GM12878 (cell line): ENCODE results near the gene DDX27. TPM values are rescaled to one million over a fixed set of nuclear protein-coding genes. Genes with fewer than 3 reads are reported as not detected.
A peak's percentile ranks its signal among the peaks of the same experiment; 100 is the strongest.

Experiments used
- ATAC-seq: fragments of 200-7000 bp; cut with Tn5 transposase; 3 replicates; pipeline ENCODE4 v1.9.1; 2020; ENCODE audit warnings: mild to moderate bottlenecking, moderate library complexity
- BruUV-seq: library from RNA; stranded (reverse); fragments of 400-500 nt; replicated peaks from 2 replicates; lab custom pipeline; 2021; lab: Mats Ljungman, UMichigan
- CTCF ChIA-PET: fragments of 300-600 bp; sonication (Branson Sonifier 250); formaldehyde crosslinking; extraction: SDS; loops from one replicate; lab custom pipeline; 2021; ENCODE audit warnings: inconsistent platforms; lab: Yijun Ruan, JAX
- POLR2A ChIA-PET: fragments of 350-600 bp; formaldehyde crosslinking; extraction: SDS; loops from one replicate; lab custom pipeline; 2021; ENCODE audit warnings: inconsistent platforms; lab: Charles Lee
- RAD21 ChIA-PET: fragments of 300-600 bp; sonication (Branson Sonifier 250); formaldehyde crosslinking; loops from one replicate; lab custom pipeline; 2023; ENCODE audit warnings: antibody characterized with exemption; ENCODE audit not compliant: unreplicated experiment; lab: Charles Lee
- SMC1A ChIA-PET: fragments of 300-600 bp; sonication (Branson Sonifier 250); formaldehyde crosslinking; loops from one replicate; lab custom pipeline; 2023; ENCODE audit not compliant: unreplicated experiment, uncharacterized antibody; lab: Charles Lee
- DNase-seq: peaks from one replicate; pipeline ENCODE4 v3.0.0-alpha.2; 2011; ENCODE audit warnings: low read depth, low spot score
- FAIRE-seq: peaks from 3 replicates; lab custom pipeline; 2011; peaks lifted over from hg19 to GRCh38; lab: Jason Lieb, UNC
- H2AFZ ChIP-seq: 2 replicates; pipeline ENCODE4 v1.6.0; 2011; ENCODE audit warnings: low read depth, low read length, control low read depth; ENCODE audit not compliant: control insufficient read depth
- H3K27ac ChIP-seq: 2 replicates; pipeline ENCODE4 v1.5.1; 2011; ENCODE audit warnings: control low read depth; ENCODE audit not compliant: control insufficient read depth, insufficient read depth
- H3K27me3 ChIP-seq, 2 experiments: replicated peaks in 1 of 2; 2 replicates each; pipeline versions ENCODE4 v1.6.0 to v1.6.1; 2011; ENCODE audit warnings: low read length in 1 of 2; ENCODE audit not compliant: control insufficient read depth in 2 of 2, insufficient read depth in 2 of 2
- H3K36me3 ChIP-seq, 2 experiments: 2 replicates each; pipeline ENCODE4 v1.5.1; 2011; ENCODE audit warnings: low read length in 1 of 2; ENCODE audit not compliant: control insufficient read depth in 2 of 2, insufficient read depth in 2 of 2
- H3K4me1 ChIP-seq: 2 replicates; pipeline ENCODE4 v1.6.1; 2011; ENCODE audit warnings: mild to moderate bottlenecking, low read length, moderate library complexity, mixed read lengths; ENCODE audit not compliant: control insufficient read depth, insufficient read depth
- H3K4me2 ChIP-seq: 2 replicates; pipeline ENCODE4 v1.6.0; 2011; ENCODE audit warnings: control low read depth; ENCODE audit not compliant: control insufficient read depth, insufficient read depth
- H3K4me3 ChIP-seq: fragments of 200-600 bp; sonication (generic); 2 replicates; pipeline ENCODE4 v1.5.1; 2016
- H3K79me2 ChIP-seq: 2 replicates; pipeline ENCODE4 v1.6.0; 2011; ENCODE audit warnings: low read length; ENCODE audit not compliant: control insufficient read depth, insufficient read depth
- H3K9ac ChIP-seq: 2 replicates; pipeline ENCODE4 v1.8.0; 2011; ENCODE audit warnings: low read length, control low read depth, mixed read lengths; ENCODE audit not compliant: control insufficient read depth, insufficient read depth
- H3K9me3 ChIP-seq: replicated peaks from 3 replicates; pipeline ENCODE4 v1.5.1; 2011; ENCODE audit warnings: mild to moderate bottlenecking, low read length; ENCODE audit not compliant: control insufficient read depth, insufficient read depth
- H4K20me1 ChIP-seq: 2 replicates; pipeline ENCODE4 v1.6.0; 2011; ENCODE audit not compliant: control insufficient read depth, insufficient read depth
- BACH1 ChIP-seq: fragments of 450-650 bp; IDR thresholded peaks from 2 replicates; pipeline ENCODE4 v1.6.1; 2017; ENCODE audit warnings: mild to moderate bottlenecking, borderline replicate concordance
- BMI1 ChIP-seq: fragments of 450-650 bp; IDR thresholded peaks from 2 replicates; pipeline ENCODE4 v1.6.1; 2016; ENCODE audit warnings: mild to moderate bottlenecking, moderate library complexity, borderline replicate concordance
- FOXM1 ChIP-seq: IDR thresholded peaks from 2 replicates; pipeline ENCODE4 v1.6.1; 2012; ENCODE audit warnings: low read depth, mild to moderate bottlenecking, inconsistent platforms, low read length, moderate library complexity
- HCFC1 ChIP-seq: fragments of 150-350 bp; IDR thresholded peaks from 2 replicates; pipeline ENCODE4 v1.6.1; 2014; ENCODE audit warnings: low read length
- LARP7 ChIP-seq: fragments of 450-650 bp; IDR thresholded peaks from 2 replicates; pipeline ENCODE4 v1.6.1; 2017; ENCODE audit warnings: mild to moderate bottlenecking
- RFX5 ChIP-seq: IDR thresholded peaks from 2 replicates; pipeline ENCODE4 v1.6.1; 2011; ENCODE audit warnings: low read depth, low read length, improper control_type of control experiment
- RUNX3 ChIP-seq: IDR thresholded peaks from 2 replicates; pipeline ENCODE4 v1.6.1; 2012; ENCODE audit warnings: low read length, inconsistent platforms
- WGBS: methylation state at CpG from one replicate; pipeline ENCODE4 v1.1.6; 2016; ENCODE audit warnings: low lambda C conversion rate; ENCODE audit not compliant: insufficient replicate concordance, insufficient coverage; ENCODE audit errors: missing lambda C conversion rate; 5-methylcytosine and 5-hydroxymethylcytosine counted together
- in situ Hi-C: fragments of 300-500 bp; cut with MboI; formaldehyde crosslinking; loops from 9 replicates; pipeline ENCODE4 v1.14.3; 2018; ENCODE audit warnings: mixed read lengths
- intact Hi-C: fragments of 100-400 bp; cut with micrococcal nuclease; formaldehyde crosslinking; loops from one replicate; pipeline ENCODE4 v1.14.2; 2022; ENCODE audit not compliant: unreplicated experiment
- polyA plus RNA-seq, 11 experiments: library from polyadenylated mRNA; depleted of rRNA in 4 of 11; unstranded in 6 of 11; stranded (reverse) in 5 of 11; fragments of >200 nt; fragmentation: Nextera tagmentation in 4 of 11; fragmentation: Illumina TruSeq in 1 of 11; extraction: Ambion mirVana in 4 of 11; extraction: Trizol in 1 of 11; gene quantifications; 1 replicate in 1 of 11; 2 replicates in 10 of 11; pipeline versions ENCODE4 v1.2.1 to v1.2.3, GENCODE V29; 2011 to 2016; ENCODE audit warnings: inconsistent platforms in 2 of 11, missing spikeins in 2 of 11, low read depth in 1 of 11
- total RNA-seq, 4 experiments: library from RNA; depleted of rRNA in 3 of 4; stranded (reverse); fragments of >200 nt in 3 of 4; fragmentation: Illumina TruSeq in 1 of 4; extraction: Trizol in 1 of 4; gene quantifications; 2 replicates each; pipeline versions ENCODE4 v1.2.1 to v1.2.3, GENCODE V29; 2013 to 2021
- TF ChIP-seq, protein P1 (sequence below): fragments of 450-650 bp; IDR thresholded peaks from 2 replicates; pipeline ENCODE4 v1.6.1; 2017; ENCODE audit warnings: mild to moderate bottlenecking, moderate library complexity

DDX27 gene
- total and polyA plus RNA-seq, 10 of the 15 experiments (the other 5 are each of a cell fraction or from before 2014, with no cell fraction given), result 19.8 to 78.8 (median 54.9) TPM

DNA sequence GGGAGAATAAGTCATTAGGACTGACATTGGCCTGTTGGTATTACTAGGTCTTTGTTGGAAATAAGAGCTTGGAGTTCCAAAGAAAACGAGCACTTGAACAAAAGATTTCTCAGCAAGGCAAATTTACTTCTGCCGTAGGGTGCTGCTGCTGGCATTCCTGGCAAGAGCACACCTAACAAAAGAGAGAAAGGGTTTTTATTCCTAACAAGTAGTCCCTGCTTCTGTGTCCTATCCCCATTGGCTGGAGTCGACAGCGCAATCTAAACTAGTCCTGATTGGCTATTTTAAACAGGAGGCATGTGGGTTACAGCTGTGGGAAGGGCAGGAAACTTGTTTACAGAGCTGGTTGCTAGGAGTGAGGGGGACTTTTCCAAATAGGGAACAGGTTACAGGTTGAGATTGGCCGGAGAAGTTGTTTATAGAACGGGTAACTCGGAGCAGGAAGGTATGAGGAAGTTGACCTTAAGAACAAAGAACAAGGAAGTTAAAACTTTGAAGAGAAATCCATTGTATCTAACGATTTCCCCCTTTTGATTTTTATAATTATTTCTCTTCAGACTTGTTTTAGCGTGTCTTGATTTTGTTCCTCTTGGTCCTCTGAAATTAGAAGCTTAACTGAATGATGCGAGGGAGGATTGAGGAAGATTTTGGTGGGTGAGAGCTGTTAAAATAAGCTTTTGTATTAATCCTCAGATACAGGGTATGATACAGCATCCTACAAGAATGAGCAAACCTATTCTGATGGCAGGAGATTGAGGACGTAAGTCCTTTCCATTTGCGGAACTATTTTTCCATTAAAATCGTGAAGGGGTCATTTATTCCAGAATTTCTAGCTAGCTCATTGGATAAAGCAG lies 62.1 kb downstream of the DDX27 start (continued):
- no peak for TF ChIP-seq LARP7
- TF ChIP-seq RUNX3, result no peak
- peak; percentile 29; the same call in 1 of the 2 replicates for TF ChIP-seq HCFC1

DNA sequence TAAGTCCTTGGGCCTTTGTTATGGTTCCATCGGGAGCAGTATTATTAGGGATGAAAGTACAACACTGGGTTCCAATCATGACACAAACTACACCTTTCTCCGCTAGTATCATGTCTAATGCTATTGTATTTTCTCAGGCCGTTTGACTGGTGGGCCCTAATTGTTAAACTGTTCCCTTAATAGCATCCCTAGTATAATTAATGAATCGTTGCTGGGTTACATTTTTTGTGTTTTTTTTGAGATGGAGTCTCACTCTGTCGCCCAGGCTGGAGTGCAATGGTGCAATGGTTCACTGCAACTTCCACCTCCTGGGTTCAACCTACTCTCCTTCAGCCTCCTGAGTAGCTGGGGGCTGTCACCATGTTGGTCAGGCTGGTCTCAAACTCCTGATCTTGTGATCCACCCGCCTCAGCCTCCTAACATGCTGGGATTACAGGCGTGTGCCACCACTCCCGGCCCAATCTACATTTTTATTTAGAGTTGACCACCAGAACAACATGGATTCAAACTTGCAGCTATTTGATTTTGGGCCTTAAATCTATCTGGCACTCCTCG lies 62.8 kb downstream of the DDX27 start:
- in situ Hi-C loops (no loop called here), intact Hi-C loops (no loop called here)
- TF ChIP-seq FOXM1, result 0 out of 2 replicates have a peak, but pooled peaks have one; percentile 6
- no peak for TF ChIP-seq RFX5
- 0 out of 2 replicates have a peak, but pooled peaks have one; percentile 5 for TF ChIP-seq BACH1
- TF ChIP-seq BMI1, result no peak
- TF ChIP-seq, protein P1, sequence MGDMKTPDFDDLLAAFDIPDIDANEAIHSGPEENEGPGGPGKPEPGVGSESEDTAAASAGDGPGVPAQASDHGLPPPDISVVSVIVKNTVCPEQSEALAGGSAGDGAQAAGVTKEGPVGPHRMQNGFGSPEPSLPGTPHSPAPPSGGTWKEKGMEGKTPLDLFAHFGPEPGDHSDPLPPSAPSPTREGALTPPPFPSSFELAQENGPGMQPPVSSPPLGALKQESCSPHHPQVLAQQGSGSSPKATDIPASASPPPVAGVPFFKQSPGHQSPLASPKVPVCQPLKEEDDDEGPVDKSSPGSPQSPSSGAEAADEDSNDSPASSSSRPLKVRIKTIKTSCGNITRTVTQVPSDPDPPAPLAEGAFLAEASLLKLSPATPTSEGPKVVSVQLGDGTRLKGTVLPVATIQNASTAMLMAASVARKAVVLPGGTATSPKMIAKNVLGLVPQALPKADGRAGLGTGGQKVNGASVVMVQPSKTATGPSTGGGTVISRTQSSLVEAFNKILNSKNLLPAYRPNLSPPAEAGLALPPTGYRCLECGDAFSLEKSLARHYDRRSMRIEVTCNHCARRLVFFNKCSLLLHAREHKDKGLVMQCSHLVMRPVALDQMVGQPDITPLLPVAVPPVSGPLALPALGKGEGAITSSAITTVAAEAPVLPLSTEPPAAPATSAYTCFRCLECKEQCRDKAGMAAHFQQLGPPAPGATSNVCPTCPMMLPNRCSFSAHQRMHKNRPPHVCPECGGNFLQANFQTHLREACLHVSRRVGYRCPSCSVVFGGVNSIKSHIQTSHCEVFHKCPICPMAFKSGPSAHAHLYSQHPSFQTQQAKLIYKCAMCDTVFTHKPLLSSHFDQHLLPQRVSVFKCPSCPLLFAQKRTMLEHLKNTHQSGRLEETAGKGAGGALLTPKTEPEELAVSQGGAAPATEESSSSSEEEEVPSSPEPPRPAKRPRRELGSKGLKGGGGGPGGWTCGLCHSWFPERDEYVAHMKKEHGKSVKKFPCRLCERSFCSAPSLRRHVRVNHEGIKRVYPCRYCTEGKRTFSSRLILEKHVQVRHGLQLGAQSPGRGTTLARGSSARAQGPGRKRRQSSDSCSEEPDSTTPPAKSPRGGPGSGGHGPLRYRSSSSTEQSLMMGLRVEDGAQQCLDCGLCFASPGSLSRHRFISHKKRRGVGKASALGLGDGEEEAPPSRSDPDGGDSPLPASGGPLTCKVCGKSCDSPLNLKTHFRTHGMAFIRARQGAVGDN, result no peak
- ChIA-PET POLR2A (interaction anchor here (0.6 to 4.0 kb wide), 14 partner anchors 8 to 1252 kb away, joined by 3 to 25 read pairs (median 4); partner anchors contain the start of genes DDX27 and SLC9A8), RAD21 (interaction anchor here (0.9 to 1.4 kb wide), 5 partner anchors 15 to 232 kb away, joined by 3 to 6 read pairs (median 3); no protein-coding TSS in a partner anchor), SMC1A (interaction anchor here (1.0 to 3.3 kb wide), 8 partner anchors 11 to 102 kb away, joined by 3 to 21 read pairs (median 4); no protein-coding TSS in a partner anchor), CTCF (interaction anchor here (0.6 to 3.6 kb wide), 7 partner anchors 10 to 535 kb away, joined by 3 to 14 read pairs (median 3); no protein-coding TSS in a partner anchor)
- ATAC-seq (no peak), FAIRE-seq (no peak), DNase-seq (no peak)
- Histone ChIP-seq H3K9me3 (peaks cover 34% of the 10 kb centered on the region), H3K4me2 (peak overlapping the region; percentile 74), H3K27me3 (no peaks in the 10 kb centered on the region), H3K79me2 (peaks cover 94% of the 10 kb centered on the region), H2AFZ (no peak overlapping the region), H3K4me1 (peaks cover 7% of the 10 kb centered on the region), H4K20me1 (peaks cover 30% of the 10 kb centered on the region), H3K4me3 (peak overlapping the region; percentile 95), H3K27ac (peak overlapping the region; percentile 21; the same call in 1 of the 2 replicates), H3K9ac (peak overlapping the region; percentile 98), H3K36me3 (peaks cover 37 to 63% of the 10 kb centered on the region in 2 experiments)
- BruUV-seq, result no TSS peak
- WGBS, result 1% methylated on average over 9 of the region's 9 CpGs
